GM18499 (cell line): ENCODE results near the gene HEG1.

Experiments
- ATAC-seq: cut with Tn5 transposase; IDR thresholded peaks from one replicate; pipeline ENCODE4 v1.9.1; 2021; ENCODE audit warnings: moderate number of reproducible peaks; ENCODE audit not compliant: insufficient read depth, unreplicated experiment

Gene HEG1

GRCh38 chr3:125051715-125052581, 3.8 kb downstream of the HEG1 start:
- no peak for ATAC-seq

GRCh38 chr3:125051205-125051604, 4.6 kb downstream of the HEG1 start:
- ATAC-seq, result no peak

- no peak for ATAC-seq
Measured at GRCh38 chr3:125050488-125051090, 5.2 kb downstream of the HEG1 start.

DNA sequence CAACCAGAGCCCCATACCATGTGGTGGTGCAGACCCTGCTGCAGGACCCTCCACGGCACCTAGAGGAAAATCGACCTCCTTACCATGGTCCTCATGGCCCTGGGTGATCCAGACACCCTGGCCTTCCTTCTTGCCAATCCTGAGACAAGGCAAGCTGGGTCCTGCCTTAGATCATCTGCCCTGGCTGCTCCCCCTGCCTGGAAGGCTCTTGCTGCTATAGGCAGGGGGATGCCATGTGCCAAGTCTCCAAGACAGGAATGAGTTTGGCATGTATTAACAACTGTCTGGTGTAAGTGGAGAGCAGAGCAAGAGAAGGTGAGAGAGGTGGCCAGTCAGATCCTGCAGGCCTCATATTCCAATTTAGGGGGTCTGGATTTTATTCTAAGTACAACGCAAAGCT, 7.5 kb downstream of the HEG1 start:
- ATAC-seq, result no peak

DNA sequence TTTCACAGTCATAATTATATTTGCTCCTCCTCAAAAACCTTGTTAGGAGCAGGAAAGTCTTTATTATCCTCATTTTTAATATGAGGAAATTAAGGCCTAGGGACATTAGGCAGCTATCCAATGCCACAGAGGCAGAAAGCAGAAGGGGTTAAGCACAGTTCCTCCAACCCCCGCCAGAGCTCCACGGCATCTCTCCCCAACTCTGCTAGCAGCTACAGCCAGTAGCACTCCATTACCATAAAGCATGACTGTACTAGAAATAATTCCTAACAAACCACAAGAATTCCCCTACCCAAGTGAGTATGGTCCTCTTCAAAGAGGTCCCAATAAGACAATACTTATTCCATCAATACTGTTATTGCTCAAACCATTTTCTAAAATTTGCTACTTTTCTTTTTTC, 9.8 kb downstream of the HEG1 start:
- ATAC-seq, result no peak

DNA sequence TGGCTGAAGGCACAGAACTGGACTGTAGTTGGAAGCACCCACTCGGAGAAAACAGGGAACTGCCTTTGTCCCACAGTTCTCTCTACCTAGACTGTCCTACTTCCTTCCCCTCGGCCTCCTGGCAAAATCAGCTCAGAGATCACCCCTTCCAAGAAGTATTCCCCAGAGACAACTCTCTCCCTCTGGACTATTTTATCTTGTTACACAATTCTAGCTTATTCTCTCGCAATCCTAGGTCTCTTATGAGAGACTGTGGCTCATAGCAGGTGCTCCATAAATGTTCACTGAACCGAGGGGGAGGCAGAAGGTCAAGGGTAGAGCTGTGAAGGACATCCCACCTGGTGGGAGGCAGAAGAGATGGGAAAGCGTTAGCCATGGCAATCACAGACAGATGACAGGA, 10.6 kb downstream of the HEG1 start:
- ATAC-seq, result no peak

- no peak for ATAC-seq
Measured at GRCh38 chr3:125043599-125044151, 12.1 kb downstream of the HEG1 start.

- ATAC-seq, result no peak
Measured at GRCh38 chr3:125042725-125043406, 12.9 kb downstream of the HEG1 start.

- ATAC-seq, result no peak
Measured at GRCh38 chr3:125039131-125040100, 16.4 kb downstream of the HEG1 start.

DNA sequence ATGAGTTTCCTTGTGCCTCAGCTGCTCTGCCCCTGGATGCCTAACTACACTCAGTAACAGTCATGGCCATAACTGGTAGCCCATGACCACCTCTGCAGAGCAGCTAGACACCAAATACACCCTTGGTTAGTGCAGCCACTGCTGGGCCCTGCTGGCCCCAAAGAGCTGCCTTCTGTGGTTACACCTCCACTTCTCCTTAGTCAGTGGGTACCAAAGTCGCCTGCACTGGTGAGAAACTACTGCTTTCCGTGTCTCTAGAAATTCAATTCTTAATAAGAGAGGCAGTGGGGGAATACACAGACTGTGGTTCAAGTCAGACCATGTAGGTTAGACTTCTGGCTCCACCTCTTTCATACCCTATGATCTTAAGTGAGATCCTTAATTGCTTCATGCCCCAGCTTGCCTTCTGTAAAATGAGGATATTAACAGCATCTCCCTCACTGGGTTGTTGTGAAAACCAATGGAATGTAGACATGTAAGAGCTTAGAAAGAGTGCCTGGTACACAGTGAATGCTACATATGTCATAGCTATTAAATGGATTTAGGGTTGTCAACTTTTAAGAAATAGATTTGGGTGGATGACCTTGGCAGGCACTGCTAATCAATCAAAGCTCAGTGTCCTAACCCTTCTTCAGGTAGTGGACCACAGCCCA, 18.2 kb downstream of the HEG1 start:
- no peak for ATAC-seq

- ATAC-seq, result no peak
Measured at GRCh38 chr3:125035217-125035616, 20.6 kb downstream of the HEG1 start.

GRCh38 chr3:125033616-125034015, 22.2 kb downstream of the HEG1 start:
- ATAC-seq, result no peak

DNA sequence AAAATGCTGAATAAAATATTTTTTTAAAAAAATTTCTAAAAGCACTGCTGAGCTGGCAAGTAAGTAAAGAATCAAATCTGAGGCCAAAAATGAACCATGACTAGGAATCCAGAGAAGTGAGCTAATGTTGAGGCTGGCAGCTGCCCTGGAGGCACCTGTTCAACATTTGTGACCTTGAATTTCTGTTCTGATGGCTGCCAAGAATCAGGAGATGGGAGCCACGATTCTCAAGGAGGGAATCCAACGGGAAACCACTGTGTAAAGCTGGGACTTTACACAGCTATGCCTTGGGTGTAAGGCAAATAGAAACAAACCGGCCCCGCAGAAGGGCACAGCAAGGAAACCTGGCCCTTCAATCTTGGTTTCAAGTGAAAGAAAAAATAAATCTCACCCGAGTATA, 22.7 kb downstream of the HEG1 start:
- no peak for ATAC-seq

- ATAC-seq, result no peak
Measured at GRCh38 chr3:125032683-125033082, 23.1 kb downstream of the HEG1 start.

GRCh38 chr3:125032100-125032643, 23.6 kb downstream of the HEG1 start:
- no peak for ATAC-seq

DNA sequence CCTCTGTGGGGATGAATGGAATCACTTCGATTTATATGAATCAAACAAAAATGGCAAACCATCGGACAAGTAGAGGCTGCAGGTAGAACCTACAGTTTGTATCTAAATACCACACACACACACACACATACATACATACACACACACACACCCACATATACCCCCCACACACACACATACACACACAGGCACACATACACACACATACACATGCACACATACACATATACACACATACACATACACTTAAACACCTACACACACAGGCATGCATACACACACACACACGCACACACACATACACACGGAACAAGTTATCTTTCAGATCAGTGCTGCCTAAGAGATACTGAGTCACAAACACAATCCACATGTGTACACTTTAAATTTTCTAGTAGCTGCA, 24.3 kb downstream of the HEG1 start:
- no peak for ATAC-seq

DNA sequence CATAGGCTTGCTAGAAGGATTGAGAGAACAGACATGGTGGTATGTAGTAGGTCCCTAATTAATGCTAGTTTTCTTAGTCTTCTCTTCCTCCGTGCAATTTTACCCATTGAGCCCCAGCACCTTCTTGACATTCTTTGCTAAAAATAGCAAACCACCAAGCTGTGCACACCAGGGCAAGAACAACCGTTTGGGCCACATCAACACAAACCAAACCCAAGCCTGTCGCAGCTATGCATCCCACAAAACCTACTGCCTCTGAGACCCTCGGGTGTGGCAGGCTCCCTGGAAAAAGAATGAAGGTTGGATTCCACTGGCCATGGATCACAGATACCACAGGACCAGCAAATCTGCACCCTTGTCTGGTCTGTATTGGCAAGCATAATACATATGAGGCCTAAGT, 27.1 kb downstream of the HEG1 start:
- ATAC-seq, result no peak

GRCh38 chr3:125025642-125026041, 30.2 kb downstream of the HEG1 start:
- no peak for ATAC-seq

- no peak for ATAC-seq
Measured at GRCh38 chr3:125024817-125025216, 31.0 kb downstream of the HEG1 start.
